Astrocyte (in vitro differentiated cells and primary cell): ENCODE results near the gene ZGPAT. TPM values are rescaled to one million over a fixed set of nuclear protein-coding genes. Genes with fewer than 3 reads are reported as not detected.

ENCODE experiments used
- DNase-seq: peaks from one replicate; pipeline ENCODE4 v3.0.0-alpha.2; 2010; ENCODE audit warnings: low read depth
- FAIRE-seq: peaks from 2 replicates; lab custom pipeline; 2011; peaks lifted over from hg19 to GRCh38; lab: Jason Lieb, UNC
- H2AFZ ChIP-seq: 2 replicates; pipeline ENCODE4 v1.6.0; 2012; ENCODE audit warnings: low read depth, low read length, inconsistent platforms
- H3K27ac ChIP-seq: 2 replicates; pipeline ENCODE4 v1.5.1; 2011; ENCODE audit warnings: low read depth, low read length, inconsistent platforms
- H3K27me3 ChIP-seq: 2 replicates; pipeline ENCODE4 v1.6.0; 2011; ENCODE audit warnings: low read length, inconsistent platforms; ENCODE audit not compliant: insufficient read depth
- H3K36me3 ChIP-seq: 2 replicates; pipeline ENCODE4 v1.5.1; 2011; ENCODE audit warnings: low read length, inconsistent platforms; ENCODE audit not compliant: insufficient read depth
- H3K4me1 ChIP-seq: 2 replicates; pipeline ENCODE4 v1.5.1; 2011; ENCODE audit warnings: low read length, inconsistent platforms; ENCODE audit not compliant: insufficient read depth
- H3K4me2 ChIP-seq: 2 replicates; pipeline ENCODE4 v1.6.0; 2012; ENCODE audit warnings: low read length, inconsistent platforms
- H3K4me3 ChIP-seq: 2 replicates; pipeline ENCODE4 v1.5.1; 2011; ENCODE audit warnings: low read depth, mild to moderate bottlenecking, low read length, inconsistent platforms; ENCODE audit not compliant: insufficient read depth
- H3K79me2 ChIP-seq: 2 replicates; pipeline ENCODE4 v1.6.0; 2012; ENCODE audit warnings: mild to moderate bottlenecking, low read length, inconsistent platforms; ENCODE audit not compliant: insufficient read depth
- H3K9ac ChIP-seq: 2 replicates; pipeline ENCODE4 v1.6.0; 2012; ENCODE audit warnings: mild to moderate bottlenecking, low read length, inconsistent platforms
- H3K9me3 ChIP-seq: 2 replicates; pipeline ENCODE4 v1.5.1; 2012; ENCODE audit warnings: low read depth, mild to moderate bottlenecking, low read length, inconsistent platforms; ENCODE audit not compliant: insufficient read depth
- H4K20me1 ChIP-seq: 2 replicates; pipeline ENCODE4 v1.6.0; 2012; ENCODE audit warnings: low read length, inconsistent platforms; ENCODE audit not compliant: insufficient read depth
- H3K27ac Mint-ChIP-seq: one replicate; pipeline ENCODE4 v1.8.0; 2021; ENCODE audit warnings: mild to moderate bottlenecking, mixed read lengths; ENCODE audit not compliant: unreplicated experiment
- H3K27me3 Mint-ChIP-seq: one replicate; pipeline ENCODE4 v1.8.0; 2021; ENCODE audit warnings: low read depth, mixed read lengths; ENCODE audit not compliant: unreplicated experiment
- H3K36me3 Mint-ChIP-seq: one replicate; pipeline ENCODE4 v1.8.0; 2021; ENCODE audit warnings: low read depth, mixed read lengths; ENCODE audit not compliant: unreplicated experiment
- H3K4me1 Mint-ChIP-seq: one replicate; pipeline ENCODE4 v1.8.0; 2021; ENCODE audit warnings: low read depth, mixed read lengths; ENCODE audit not compliant: unreplicated experiment
- H3K4me3 Mint-ChIP-seq: one replicate; pipeline ENCODE4 v1.8.0; 2021; ENCODE audit warnings: mild to moderate bottlenecking, moderate library complexity, mixed read lengths; ENCODE audit not compliant: unreplicated experiment
- H3K9me3 Mint-ChIP-seq: one replicate; pipeline ENCODE4 v1.8.0; 2021; ENCODE audit warnings: mild to moderate bottlenecking, mixed read lengths; ENCODE audit not compliant: unreplicated experiment
- EZH2 ChIP-seq: IDR thresholded peaks from 2 replicates; pipeline ENCODE4 v1.6.1; 2012; ENCODE audit warnings: mild to moderate bottlenecking, low read length, inconsistent platforms; ENCODE audit not compliant: insufficient read depth
- total RNA-seq: library from RNA; stranded (reverse); gene quantifications from 2 replicates; pipeline ENCODE4 v1.2.1, GENCODE V29; 2021
- TF ChIP-seq, protein P1 (sequence below): IDR thresholded peaks from 2 replicates; pipeline ENCODE4 v1.5.1; 2011; ENCODE audit warnings: low read depth, mild to moderate bottlenecking, inconsistent platforms, low read length, moderate library complexity; ENCODE audit not compliant: insufficient read depth

ZGPAT gene
- total RNA-seq, 1 donor from 2014 or later = 24.8 TPM

- H3K27me3 ChIP-seq = no peaks in the 10 kb centered on the region
- peaks cover 14% of the 10 kb centered on the region for H3K36me3 Mint-ChIP-seq
- no peak overlapping the region for H3K4me2 ChIP-seq
- H3K27me3 Mint-ChIP-seq = no peaks in the 10 kb centered on the region
- no peaks in the 10 kb centered on the region for H3K36me3 ChIP-seq
- H3K4me3 Mint-ChIP-seq = no peak overlapping the region
- H3K27ac Mint-ChIP-seq = no peak overlapping the region
- no peaks in the 10 kb centered on the region for H3K4me1 Mint-ChIP-seq
- H3K9me3 ChIP-seq = no peaks in the 10 kb centered on the region
- H3K4me1 ChIP-seq = no peaks in the 10 kb centered on the region
- no peak for TF ChIP-seq EZH2
- TF ChIP-seq, protein P1, sequence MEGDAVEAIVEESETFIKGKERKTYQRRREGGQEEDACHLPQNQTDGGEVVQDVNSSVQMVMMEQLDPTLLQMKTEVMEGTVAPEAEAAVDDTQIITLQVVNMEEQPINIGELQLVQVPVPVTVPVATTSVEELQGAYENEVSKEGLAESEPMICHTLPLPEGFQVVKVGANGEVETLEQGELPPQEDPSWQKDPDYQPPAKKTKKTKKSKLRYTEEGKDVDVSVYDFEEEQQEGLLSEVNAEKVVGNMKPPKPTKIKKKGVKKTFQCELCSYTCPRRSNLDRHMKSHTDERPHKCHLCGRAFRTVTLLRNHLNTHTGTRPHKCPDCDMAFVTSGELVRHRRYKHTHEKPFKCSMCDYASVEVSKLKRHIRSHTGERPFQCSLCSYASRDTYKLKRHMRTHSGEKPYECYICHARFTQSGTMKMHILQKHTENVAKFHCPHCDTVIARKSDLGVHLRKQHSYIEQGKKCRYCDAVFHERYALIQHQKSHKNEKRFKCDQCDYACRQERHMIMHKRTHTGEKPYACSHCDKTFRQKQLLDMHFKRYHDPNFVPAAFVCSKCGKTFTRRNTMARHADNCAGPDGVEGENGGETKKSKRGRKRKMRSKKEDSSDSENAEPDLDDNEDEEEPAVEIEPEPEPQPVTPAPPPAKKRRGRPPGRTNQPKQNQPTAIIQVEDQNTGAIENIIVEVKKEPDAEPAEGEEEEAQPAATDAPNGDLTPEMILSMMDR = no peak
- no peak for DNase-seq
- no peak overlapping the region for H3K9ac ChIP-seq
- no peaks in the 10 kb centered on the region for H4K20me1 ChIP-seq
- no peak overlapping the region for H2AFZ ChIP-seq
- no peaks in the 10 kb centered on the region for H3K9me3 Mint-ChIP-seq
- H3K79me2 ChIP-seq = no peaks in the 10 kb centered on the region
- no peak overlapping the region for H3K4me3 ChIP-seq
- FAIRE-seq = no peak
- H3K27ac ChIP-seq = no peak overlapping the region
These were observed 58.1 kb downstream of the ZGPAT start for GRCh38 chr20:63765902-63766301.

GRCh38 chr20:63766695-63767426 lies 59.0 kb downstream of the ZGPAT start:
- no peak for FAIRE-seq
- Histone ChIP-seq H3K79me2 (no peaks in the 10 kb centered on the region), H3K9ac (no peak overlapping the region), H3K36me3 (no peaks in the 10 kb centered on the region), H3K4me1 (no peaks in the 10 kb centered on the region), H2AFZ (no peak overlapping the region), H4K20me1 (no peaks in the 10 kb centered on the region), H3K27me3 (no peaks in the 10 kb centered on the region), H3K4me2 (no peak overlapping the region), H3K9me3 (no peaks in the 10 kb centered on the region), H3K4me3 (no peak overlapping the region), H3K27ac (no peak overlapping the region)
- peaks cover 14% of the 10 kb centered on the region for H3K36me3 Mint-ChIP-seq
- H3K27me3 Mint-ChIP-seq = no peaks in the 10 kb centered on the region
- no peaks in the 10 kb centered on the region for H3K9me3 Mint-ChIP-seq
- TF ChIP-seq, protein P1 = no peak
- no peak for TF ChIP-seq EZH2
- DNase-seq = no peak
- H3K27ac Mint-ChIP-seq = peak overlapping the region; percentile 34
- H3K4me1 Mint-ChIP-seq = no peaks in the 10 kb centered on the region
- H3K4me3 Mint-ChIP-seq = no peak overlapping the region

GRCh38 chr20:63767456-63767855 lies 59.6 kb downstream of the ZGPAT start:
- no peak for TF ChIP-seq EZH2
- TF ChIP-seq, protein P1 = no peak

More at GRCh38 chr20:63767456-63767855, 59.6 kb downstream of the ZGPAT start:
- Histone ChIP-seq H3K4me2 (no peak overlapping the region), H3K9ac (no peak overlapping the region), H3K4me1 (no peaks in the 10 kb centered on the region), H3K9me3 (no peaks in the 10 kb centered on the region), H3K27ac (no peak overlapping the region), H3K27me3 (no peaks in the 10 kb centered on the region), H3K36me3 (no peaks in the 10 kb centered on the region), H3K4me3 (no peak overlapping the region), H2AFZ (no peak overlapping the region), H3K79me2 (no peaks in the 10 kb centered on the region), H4K20me1 (no peaks in the 10 kb centered on the region)
- no peak overlapping the region for H3K27ac Mint-ChIP-seq
- no peaks in the 10 kb centered on the region for H3K4me1 Mint-ChIP-seq
- H3K36me3 Mint-ChIP-seq = peaks cover 14% of the 10 kb centered on the region
- DNase-seq = no peak
- no peaks in the 10 kb centered on the region for H3K27me3 Mint-ChIP-seq
- no peak for FAIRE-seq
- no peaks in the 10 kb centered on the region for H3K9me3 Mint-ChIP-seq
- no peak overlapping the region for H3K4me3 Mint-ChIP-seq
